Smooth muscle cell of the umbilical artery (primary cell): Measurements from ENCODE around the gene AVPR1A. TPM values are rescaled to one million over a fixed set of nuclear protein-coding genes. Genes with fewer than 3 reads are reported as not detected.

Experiments
- total RNA-seq: library from RNA; depleted of rRNA; stranded (reverse); fragments of >200 nt; gene quantifications from 2 replicates; pipeline ENCODE4 v1.2.3, GENCODE V29; 2014

The AVPR1A gene
- total RNA-seq: not detected in 2 replicates

DNA sequence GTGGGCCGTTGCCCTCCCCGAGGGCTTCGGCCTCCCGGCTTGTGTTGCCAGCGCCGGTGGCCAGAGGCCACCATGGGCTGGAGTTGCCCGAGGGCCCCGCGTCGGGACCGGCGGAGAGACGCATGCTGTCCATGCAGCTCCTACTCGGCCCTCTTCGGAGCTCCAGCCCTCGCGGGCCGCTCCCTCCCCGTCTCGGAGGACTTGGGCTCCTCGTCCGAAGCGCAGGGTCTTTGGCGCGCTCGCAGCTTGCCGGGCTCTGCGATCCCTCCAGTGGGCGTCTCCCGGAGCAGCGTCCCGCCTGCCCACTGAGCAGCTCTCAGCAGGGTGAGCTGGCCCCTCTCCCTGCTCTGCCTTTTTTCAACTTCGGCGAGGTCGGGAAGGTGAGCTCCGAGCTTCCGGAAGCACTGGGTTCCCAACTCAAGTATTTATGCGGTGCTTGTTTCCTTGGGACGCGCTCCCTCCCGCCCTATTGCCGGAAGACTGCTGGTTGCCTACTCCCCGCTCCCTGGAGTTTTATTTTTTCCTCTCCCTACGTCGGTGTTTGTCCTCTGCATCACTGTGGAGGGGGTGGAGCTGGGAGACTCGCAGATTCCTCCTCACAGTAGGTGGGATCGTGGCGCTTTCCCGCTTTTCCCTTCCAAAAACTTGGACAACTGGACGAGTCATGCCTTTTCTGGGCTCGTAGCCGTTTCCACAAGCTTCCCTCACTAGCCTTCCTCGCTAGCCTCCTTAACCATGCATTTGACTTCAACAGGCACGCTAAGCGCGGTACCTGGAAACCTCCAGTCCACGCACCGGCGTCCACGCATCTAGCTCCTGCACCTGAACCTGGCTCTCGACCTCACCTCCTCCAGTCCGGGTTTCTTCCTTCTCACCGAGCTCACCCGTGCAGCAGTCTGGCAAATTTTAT, at the start of gene AVPR1A:
Gene AVPR1A, minus strand, starts transcription at position 489 of the 910 bp plus-strand sequence. Its CDS starts 365 bp downstream, at position 124.

Other genes starting within 250 kb of the AVPR1A start
- 0.97 and 1.2 TPM in 2 replicates for gene PPM1H, start 216.1 kb downstream of the AVPR1A start, total RNA-seq